ENCODE data around the gene ZNF573.
"Not testable (repeated sequence)": the region's sequence is repeated elsewhere in the genome, so short reads cannot be mapped to it uniquely, and the experiment has no call there.

ZNF573 gene

DNA sequence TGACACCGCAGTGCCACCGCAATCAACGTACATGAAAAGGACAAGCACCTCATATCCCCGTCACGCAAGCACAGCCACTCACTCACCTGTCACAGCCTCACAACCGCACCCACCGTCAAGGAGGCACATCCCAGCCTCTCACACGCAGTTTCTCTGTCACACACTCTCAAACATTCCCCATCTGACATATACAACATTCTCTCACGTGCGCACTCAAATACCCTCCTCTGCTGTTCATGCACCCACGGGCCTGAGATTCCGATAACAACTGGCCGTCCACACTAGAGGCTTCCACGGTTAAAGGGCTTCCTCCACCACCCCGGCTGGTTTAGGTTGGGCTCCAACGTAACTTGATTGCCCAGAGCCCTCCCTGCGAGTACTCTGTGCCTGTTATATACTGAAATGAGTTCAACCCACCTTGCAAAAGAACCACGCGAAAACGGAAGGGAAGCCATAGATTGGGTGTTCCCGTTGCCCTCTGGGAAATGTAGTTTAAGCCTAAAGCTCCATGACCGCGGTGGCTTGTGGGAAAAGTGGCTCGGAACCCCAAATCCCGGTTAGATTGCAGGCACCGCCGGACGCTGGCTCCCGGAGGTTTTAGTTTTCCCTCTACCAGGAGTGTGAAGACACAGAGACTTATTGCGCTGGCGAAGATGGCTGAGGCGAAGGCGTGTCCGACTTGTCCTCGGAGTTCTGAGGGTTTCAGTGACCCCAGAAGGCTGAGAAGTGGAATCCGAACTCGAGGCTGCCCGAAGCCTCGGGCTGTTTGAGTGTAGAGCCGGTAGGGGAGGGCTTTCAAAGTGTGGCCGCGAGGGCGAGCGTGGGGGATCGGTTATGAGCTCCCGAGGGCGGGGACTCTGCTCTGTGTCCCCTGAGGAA, at the start of gene ZNF573:
ZNF573 (minus strand) TSS at position 460 of the 879 bp plus-strand sequence. CDS start 5,857 bp downstream, outside the sequence.
- DNase-seq (ENCODE audit: low spot score) (peak; percentile 87), FAIRE-seq (no peak)

DNA sequence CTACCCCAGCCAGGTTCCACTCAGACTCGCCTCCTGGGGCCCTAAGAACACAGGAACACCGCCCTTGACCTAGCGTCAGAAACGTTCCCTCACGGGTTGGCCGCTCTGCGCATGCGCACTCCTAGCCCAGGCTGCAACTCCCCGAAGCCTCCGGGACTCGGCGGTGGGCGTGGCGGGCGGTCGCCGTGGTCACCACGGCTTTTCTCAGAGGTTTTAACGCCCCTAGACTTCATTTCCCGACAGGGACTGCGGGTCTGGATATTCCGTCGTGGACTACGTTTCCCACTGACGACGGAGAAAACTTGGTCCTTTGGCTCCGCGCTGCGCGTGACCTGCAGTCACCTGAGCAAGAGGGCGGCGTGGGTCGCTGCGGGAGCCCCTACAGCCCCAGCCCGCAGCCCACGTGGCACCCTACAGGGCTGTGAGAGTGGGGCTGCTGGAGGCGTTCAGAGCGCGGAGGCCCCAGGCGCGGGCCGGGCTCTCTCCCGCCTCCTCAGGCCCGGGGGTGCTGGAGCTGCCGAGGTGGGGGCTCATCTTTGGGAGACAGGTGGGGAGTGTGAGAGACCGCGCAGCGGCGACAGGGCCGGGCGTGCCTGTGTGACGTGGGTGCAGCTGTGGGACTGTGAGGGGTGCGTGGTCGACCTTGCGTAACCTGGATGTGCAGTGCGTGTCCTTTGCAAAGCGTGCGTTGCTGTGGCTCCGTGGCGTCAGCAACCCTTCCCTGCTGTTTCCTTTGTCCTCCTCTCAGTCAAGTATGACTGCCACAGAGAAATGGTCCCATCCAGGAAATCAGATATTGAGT, 38.0 kb upstream of the ZNF573 start:
- no peak for DNase-seq (ENCODE audit: low spot score)

DNA sequence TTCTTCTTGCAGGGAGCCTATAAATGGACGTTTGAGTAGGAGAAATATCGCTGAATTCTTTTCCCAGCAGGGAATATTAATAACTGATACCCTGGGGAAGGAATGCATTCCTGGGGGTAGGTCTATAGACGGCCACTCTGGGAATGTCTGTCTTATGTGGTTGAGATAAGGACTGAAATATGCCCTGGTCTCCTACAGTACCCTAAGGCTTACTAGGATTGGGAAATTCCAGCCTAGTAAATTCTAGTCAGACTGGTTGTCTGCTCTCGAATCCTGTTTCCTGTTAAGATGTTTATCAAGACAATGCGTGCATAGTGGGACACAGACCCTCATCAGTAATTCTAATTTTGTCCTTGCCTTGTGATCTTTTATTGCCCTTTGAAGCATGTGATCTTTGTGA, 36.2 kb upstream of the ZNF573 start:
- FAIRE-seq; DNase-seq (ENCODE audit: low spot score): not testable (repeated sequence)

More for the DNA sequence above, 38.0 kb upstream of the ZNF573 start:
- FAIRE-seq: no peak

DNA sequence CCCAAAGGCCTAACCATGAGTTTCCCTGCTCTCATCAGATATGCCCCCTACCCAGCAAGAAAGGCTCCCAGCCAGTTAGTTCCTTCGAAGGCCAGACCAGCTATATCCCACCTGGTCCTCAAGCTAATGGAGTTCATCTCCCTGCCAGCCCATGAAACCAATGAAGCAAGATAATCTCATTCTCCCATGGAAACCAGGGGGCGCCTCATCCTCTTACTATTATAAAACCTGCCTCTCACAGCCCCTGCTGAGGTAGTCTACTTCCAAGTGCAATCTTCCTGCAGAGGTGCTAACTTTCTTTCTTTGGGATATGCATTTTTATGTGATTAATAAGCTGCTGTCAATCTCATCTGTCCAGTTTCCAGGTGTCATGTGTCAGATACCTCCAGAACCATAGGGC, 34.0 kb upstream of the ZNF573 start:
- FAIRE-seq (no peak), DNase-seq (ENCODE audit: low spot score) (no peak)

DNA sequence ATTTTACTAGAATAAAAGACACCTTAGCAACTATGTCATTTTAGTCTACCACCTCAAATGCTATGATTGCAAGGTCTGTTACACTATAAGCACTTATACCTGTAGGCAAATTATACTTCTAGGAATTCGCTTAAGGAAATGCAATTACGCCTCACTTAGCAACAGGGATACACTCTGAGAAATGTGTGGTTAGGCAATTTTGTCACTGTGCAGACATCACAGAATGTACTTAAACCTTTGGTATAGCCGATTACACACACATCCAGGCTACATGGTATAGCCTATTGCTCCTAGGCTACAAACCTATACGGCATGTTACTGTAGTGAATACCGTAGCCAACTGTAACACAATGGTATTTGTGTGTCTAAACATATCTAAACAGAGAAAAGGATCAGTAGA, 30.0 kb upstream of the ZNF573 start:
- no peak for FAIRE-seq

DNA sequence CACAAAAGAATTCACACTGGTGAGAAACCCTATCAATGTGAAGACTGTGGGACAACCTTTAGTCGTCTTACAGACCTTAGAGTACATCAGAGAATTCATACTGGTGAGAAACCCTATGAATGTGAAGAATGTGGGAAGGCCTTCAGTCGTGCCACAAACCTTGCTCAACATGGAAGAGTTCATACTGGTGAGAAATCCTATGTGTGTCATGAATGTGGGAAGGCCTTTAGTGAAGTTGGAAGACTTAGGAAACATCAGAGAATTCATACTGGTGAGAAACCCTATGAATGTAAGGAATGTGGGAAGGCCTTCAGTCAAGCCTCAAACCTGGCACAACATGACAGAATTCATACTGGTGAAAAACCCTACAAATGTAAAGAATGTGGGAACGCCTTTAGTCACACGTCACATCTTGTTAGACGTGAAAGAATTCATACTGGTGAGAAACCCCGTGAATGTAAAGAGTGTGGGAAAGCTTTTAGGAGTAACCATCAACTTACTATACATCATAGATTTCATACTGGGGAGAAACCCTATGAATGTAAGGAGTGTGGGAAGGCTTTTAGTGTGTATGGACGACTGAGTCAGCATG, 24.0 kb upstream of the ZNF573 start:
- FAIRE-seq: no peak

More for the DNA sequence above, 30.0 kb upstream of the ZNF573 start:
- DNase-seq (ENCODE audit: low spot score): no peak

DNA sequence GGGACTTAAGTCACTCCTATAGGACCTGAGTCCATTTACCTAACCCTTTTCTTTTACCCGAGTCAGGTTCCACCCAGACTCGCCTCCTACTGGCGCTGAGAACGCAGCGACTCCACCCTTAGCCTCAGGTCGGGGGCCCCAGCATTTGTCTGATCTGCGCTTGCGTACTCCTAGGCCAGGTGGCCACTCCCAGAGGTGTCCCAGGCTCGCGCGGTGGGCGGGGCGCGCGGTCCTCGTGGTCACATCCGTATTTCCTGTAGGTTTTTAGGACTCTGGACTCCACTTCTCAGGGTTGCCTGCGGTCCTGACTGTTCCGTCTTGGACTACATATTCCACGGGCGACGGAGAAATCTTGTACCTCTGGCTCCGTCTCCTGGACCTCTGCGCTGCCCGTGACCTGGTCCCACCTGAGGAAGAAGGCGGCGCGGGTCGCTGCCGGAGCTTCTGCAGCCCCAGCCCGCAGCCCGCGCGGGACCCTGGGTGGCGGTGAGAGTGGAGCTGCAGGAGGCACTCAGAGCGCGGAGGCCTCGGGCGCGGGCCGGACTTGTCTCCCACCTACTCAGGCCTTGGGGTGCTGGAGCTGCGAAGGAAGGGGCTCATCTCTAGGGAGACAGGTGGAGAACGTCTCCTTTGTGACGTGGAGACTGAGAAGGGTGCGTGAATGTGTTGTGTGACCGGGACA, 11.0 kb upstream of the ZNF573 start:
- no peak for FAIRE-seq

More for the DNA sequence above, 24.0 kb upstream of the ZNF573 start:
- DNase-seq (ENCODE audit: low spot score): no peak

DNA sequence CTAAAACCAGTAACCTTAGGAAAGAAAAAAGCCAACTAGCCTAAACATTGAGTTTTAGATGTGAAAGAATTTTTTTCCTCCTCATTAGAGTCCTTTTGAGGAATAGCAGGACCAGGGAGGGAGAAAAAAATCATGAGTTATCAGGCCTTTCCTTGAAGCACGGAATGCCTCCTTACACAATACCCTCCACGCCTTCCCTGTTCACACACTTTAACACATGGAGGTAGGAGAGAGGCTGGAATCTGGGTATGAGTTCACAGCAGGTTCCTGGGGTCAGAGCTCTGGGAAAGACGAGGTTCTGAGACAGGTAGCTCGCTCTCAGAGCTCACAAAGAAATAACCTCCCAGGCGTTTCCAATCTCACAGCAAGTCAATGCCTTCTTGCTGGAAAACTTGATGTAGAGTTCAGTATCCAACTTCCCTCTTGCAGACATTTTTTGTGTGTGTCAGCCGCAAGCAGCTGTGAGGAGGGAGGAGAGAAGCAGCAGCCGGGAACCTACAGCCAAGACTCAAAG, 716 bp downstream of the ZNF573 start:
- DNase-seq (ENCODE audit: low spot score): peak; percentile 13
- no peak for FAIRE-seq

More for the DNA sequence above, 11.0 kb upstream of the ZNF573 start:
- no peak for DNase-seq (ENCODE audit: low spot score)

DNA sequence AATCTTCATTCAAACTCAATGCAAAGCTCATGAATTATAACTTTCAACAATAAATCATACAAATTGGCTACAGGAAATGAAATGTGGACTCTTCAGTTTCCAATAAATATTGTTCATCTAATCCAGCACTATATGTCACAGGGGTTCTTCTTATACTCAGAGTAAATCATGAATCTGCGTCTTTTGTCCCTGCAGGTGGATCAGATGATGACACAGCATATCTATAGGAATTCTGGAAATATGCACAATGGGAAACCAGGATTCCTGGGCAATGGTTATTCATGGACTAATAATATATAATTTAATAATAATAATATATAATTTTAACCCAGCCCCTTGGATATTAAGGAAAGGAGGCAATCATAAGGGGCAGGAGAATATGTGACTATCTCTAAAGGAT, 8.4 kb downstream of the ZNF573 start:
- FAIRE-seq (no peak), DNase-seq (ENCODE audit: low spot score) (no peak)

DNA sequence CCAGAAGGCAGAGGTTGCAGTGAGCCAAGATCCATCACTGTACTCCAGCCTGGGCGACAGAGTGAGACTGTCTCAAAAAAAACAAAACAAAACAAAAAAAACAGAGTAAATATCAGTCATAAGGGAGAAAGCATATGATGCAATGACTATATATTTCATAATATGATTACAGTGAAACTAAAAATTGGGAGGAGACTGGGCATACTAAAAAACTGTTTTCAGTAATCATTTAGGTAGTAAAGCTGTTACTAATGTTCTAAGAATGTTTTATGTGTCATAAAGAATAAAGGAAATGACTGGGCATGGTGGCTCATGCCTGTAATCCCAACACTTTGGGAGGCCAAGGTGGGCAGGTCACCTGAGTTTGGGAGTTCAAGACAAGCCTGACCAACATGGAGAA, 15.9 kb downstream of the ZNF573 start:
- no peak for FAIRE-seq
- no peak for DNase-seq (ENCODE audit: low spot score)

DNA sequence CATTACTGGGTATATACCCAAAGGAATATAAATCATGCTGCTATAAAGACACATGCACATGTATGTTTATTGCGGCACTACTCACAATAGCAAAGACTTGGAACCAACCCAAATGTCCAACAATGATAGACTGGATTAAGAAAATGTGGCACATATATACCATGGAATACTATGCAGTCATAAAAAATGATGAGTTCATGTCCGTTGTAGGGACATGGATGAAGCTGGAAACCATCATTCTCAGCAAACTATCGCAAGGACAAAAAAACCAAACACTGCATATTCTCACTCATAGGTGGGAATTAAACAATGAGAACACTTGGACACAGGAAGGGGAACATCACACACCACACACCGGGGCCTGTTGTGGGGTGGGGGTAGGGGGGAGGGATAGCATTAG, 21.7 kb downstream of the ZNF573 start:
- FAIRE-seq; DNase-seq (ENCODE audit: low spot score): not testable (repeated sequence)

DNA sequence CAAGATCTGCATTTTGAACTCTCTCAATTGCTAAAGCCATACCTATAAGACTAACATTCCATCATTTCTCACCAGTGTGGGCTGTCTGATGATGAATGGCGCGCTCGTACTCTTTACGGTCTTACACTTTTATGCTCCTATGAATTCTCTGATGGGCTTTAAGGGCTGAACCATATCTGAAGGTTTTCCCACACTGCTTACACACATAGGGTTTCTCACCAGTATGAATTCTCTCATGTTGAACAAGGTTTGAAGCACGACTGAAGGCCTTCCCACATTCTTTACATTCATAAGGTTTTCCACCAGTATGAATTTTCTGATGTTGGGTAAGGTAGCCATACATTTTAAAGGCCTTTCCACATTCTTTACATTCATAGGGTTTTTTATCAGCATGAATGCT, 41.0 kb downstream of the ZNF573 start:
- no peak for FAIRE-seq
- no peak for DNase-seq (ENCODE audit: low spot score)

DNA sequence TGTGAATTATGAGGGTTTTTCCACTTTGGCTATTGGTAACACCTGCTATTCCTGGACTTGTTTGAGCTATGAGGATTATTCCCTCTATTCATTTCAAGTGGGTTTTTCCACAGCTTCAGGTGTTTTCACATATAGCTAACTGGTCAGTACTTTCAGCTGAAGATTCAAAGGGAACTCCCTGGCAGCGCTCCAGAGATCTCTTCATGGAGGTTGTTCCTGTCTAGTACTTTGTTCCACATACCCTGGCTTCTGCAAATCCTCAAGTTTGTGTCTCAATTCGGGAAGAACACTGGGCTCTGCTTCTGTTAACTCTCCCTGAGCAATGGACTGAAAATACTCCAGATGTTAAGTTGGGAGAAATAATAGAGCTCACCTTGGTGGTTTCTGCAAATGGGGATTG, 54.2 kb downstream of the ZNF573 start:
- DNase-seq (ENCODE audit: low spot score): no peak
- FAIRE-seq: no peak

DNA sequence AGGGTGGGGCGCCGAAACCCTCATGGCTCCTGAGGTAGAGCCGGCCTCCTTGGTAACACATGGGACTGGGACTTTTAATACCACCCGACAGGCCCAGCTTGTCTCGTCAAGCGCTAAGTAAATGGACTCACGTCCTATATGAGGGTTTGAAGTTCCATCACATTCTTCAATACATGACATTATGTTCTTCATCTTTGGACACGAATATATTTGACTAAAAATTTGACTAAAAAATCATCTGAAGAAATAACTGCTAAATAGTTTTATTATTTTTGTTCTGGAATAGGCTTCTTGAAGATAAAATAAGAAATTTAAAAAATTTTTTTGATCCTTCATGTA, 59.5 kb downstream of the ZNF573 start:
- no peak for FAIRE-seq
- DNase-seq (ENCODE audit: low spot score): no peak

DNA sequence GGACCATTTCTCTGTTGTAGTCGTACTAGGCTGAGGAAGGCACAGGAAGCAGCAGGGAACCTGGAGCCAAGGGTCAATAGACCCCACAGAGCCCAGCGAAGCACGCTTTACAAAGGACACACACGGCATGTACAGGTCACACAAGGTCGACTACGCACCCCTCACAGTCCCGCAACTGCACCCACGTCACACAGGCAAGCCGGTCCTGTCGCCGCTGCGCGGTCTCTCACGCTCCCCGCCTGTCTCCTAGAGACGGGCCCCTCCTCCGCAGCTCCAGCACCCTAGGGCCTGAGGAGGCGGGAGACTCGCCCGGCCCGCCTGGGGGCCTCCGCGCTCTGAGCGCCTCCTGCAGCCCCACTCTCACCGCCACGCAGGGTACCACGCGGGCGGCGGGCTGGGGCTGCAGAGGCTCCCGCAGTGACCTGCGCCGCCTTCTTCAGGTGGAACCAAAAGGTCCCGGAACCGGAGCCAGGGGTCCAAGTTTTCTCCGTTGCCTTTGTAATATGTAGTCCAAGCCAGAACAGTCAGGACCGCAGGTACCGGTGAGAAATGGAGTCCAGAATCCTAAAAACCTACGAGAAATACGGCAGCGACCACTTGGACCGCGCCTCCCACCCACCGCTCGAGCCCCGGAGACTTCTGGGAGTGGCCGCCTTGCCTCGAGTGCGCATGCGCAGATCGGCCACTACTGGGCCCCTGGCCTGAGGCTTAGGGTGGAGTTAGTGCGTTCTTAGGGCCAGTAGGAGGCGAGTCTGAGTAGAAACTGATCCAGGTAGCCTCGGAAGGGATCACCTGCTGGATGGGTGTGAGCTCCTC, 60.1 kb downstream of the ZNF573 start, which contains the start of gene ZNF607:
ZNF607 (minus strand) TSS at position 651 of the 816 bp plus-strand sequence. CDS start 8,143 bp downstream, outside the sequence.
- DNase-seq (ENCODE audit: low spot score): peak; percentile 72
- FAIRE-seq: no peak

DNA sequence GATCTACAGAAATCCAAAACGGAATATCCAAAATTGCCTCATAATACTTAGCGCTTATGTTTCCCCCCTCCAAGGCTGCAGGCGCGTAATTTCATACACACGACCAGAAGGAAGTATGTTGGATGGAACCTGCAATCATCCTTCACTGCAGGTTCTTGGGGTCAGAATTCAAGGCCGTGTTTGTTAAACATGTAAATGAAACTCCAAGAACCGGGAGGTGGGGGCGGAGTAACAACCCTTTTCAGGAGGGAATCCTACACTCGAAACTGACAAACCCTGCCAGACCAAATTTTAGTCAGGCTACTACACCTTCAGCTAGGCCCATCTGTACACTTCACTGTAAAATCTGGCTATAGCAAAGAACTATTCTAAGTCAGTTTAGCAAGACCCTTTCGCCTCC, 61.1 kb downstream of the ZNF573 start:
- DNase-seq (ENCODE audit: low spot score): no peak
- no peak for FAIRE-seq

DNA sequence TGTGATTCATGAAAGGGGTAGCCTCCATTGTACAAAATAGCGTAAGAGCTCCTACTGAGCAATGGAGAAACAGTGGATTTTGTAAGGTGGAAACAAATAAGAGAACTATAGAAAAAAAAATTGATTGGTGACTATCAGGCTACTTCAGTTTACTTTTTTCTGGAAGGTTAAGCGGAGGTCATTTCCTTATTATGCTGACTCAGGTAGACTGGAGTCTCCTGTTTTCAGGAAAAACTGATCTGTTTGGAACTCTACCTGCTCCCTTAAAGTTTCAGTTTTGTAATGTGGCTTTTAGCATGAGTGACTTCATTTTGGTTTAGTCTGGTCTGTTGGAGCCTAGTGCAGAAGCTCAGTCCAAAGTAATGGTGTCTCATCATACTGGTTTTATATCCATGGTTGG, 63.2 kb downstream of the ZNF573 start:
- FAIRE-seq (no peak), DNase-seq (ENCODE audit: low spot score) (no peak)

DNA sequence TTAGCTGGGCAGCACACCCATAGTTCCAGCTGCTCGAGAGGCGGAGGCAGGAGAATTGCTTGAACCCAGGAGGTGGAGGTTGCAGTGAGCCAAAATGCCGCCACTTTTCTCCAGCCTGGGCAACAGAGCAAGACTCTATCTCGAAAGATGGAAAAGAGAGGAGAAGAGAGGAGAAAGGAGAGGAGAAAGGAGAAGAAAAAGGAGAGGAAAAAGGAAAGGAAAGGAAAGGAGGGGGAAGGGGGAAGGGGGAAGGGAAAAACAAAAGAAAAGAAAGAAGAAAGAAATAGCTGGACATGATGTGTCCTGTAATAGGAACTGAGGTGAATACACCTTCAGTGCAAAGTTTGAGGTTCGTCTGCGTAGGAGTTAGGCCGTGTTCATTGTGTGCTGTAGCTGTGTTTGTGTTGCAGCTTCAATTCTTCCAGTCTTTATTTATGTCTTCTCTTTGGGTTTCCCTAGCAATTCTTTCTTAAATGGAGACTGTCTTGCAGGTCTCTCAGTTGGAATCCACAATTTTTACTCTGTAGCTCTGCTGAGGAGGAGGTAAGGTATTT, 73.3 kb downstream of the ZNF573 start:
- FAIRE-seq: no peak
- no peak for DNase-seq (ENCODE audit: low spot score)

DNA sequence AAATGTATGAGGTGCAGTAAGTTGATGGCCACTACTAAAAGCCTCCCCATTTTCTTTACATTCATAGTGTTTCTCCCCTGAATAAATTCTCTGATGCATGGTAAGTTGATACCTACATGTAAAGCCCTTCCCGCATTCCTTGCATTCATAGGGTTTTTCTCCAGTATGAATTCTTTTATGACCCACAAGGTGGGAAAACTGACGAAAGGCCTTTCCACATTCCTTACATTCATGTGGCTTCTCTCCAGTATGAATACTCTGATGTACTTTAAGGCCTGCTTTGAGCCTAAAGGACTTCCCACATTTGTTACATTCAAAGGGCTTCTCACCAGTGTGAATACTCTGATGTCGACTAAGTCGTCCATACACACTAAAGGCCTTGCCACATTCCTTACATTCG, 80.3 kb downstream of the ZNF573 start:
- FAIRE-seq (no peak), DNase-seq (ENCODE audit: low spot score) (peak; percentile 18)

DNA sequence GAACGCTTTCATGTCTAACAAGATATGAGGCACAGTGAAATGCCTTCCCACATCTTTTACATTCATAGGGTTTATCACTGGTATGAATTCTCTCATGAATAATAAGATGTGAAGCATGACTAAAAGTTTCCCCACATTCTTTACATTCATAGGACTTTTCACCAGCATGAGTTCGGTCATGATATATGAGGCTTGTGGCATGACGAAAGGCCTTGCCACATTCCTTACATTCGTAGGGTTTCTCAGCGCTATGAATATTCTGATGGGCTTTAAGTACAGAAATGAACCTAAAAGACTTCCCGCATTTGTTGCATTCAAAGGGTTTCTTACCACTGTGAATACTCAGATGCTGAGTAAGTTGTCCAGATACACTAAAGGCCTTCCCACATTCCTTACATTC, 81.2 kb downstream of the ZNF573 start:
- FAIRE-seq (peak; percentile 72), DNase-seq (ENCODE audit: low spot score) (no peak)

All from urothelium cell line (cell line).